ENCODE results near the gene TPCN1. TPM values are rescaled to one million over a fixed set of nuclear protein-coding genes. Genes with fewer than 3 reads are reported as not detected.
A peak's percentile ranks its signal among the peaks of the same experiment; 100 is the strongest.

TPCN1 gene
- total RNA-seq, 2 donors from 2014 or later = 18.9 to 30.8 TPM

DNA sequence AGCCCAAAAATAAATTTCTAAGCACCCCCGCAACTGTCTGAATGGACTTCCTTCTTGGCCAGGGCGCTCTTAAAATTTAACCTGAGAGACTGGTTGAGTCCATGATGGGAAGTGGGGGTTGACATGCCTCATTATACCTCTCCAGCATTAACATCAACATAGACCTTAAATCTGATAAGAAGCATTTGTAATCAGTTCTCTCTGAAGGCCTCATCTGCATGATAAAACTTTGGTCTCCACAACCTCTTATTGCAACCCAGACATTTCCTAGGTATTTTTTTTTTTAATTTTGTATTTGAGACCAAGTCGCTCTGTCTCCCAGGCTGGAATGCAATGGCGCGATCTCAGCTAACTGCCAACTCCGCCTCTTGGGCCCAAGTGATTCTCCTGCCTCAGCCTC lies 124.1 kb downstream of the TPCN1 start:
- Histone ChIP-seq H3K27me3 (ENCODE audit: control insufficient read depth, insufficient read depth, low read length, poor library complexity, severe bottlenecking) (no peaks in the 10 kb centered on the region), H3K27ac (ENCODE audit: low read depth, low read length) (no peak overlapping the region), H3K36me3 (ENCODE audit: control insufficient read depth, insufficient read depth, low read length) (no peaks in the 10 kb centered on the region), H3K9me3 (ENCODE audit: control insufficient read depth, low read length) (no peaks in the 10 kb centered on the region), H3K4me3 (ENCODE audit: low read length) (no peak overlapping the region), H3K4me1 (ENCODE audit: control insufficient read depth, insufficient read depth, low read length) (no peaks in the 10 kb centered on the region), H3K9ac (ENCODE audit: extremely low read depth, low read length, poor library complexity, severe bottlenecking) (no peak overlapping the region)
- Mint-ChIP-seq H3K4me1 (peaks cover 3% of the 10 kb centered on the region), H3K27ac (no peak overlapping the region), H3K9me3 (no peaks in the 10 kb centered on the region), H3K27me3 (ENCODE audit: insufficient read depth) (peaks cover 9% of the 10 kb centered on the region), H3K4me3 (no peak overlapping the region), H3K36me3 (ENCODE audit: low read depth) (no peaks in the 10 kb centered on the region)
- DNase-seq = no peak
- WGBS, 2 experiments (ENCODE audit: insufficient coverage in 1 of 2, insufficient read length in 1 of 2) = 88 to 96% methylated on average over 6 of the region's 6 CpGs
- TF ChIP-seq, protein P1, sequence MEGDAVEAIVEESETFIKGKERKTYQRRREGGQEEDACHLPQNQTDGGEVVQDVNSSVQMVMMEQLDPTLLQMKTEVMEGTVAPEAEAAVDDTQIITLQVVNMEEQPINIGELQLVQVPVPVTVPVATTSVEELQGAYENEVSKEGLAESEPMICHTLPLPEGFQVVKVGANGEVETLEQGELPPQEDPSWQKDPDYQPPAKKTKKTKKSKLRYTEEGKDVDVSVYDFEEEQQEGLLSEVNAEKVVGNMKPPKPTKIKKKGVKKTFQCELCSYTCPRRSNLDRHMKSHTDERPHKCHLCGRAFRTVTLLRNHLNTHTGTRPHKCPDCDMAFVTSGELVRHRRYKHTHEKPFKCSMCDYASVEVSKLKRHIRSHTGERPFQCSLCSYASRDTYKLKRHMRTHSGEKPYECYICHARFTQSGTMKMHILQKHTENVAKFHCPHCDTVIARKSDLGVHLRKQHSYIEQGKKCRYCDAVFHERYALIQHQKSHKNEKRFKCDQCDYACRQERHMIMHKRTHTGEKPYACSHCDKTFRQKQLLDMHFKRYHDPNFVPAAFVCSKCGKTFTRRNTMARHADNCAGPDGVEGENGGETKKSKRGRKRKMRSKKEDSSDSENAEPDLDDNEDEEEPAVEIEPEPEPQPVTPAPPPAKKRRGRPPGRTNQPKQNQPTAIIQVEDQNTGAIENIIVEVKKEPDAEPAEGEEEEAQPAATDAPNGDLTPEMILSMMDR (conservative IDR thresholded peaks at IDR 0.05) = no peak

DNA sequence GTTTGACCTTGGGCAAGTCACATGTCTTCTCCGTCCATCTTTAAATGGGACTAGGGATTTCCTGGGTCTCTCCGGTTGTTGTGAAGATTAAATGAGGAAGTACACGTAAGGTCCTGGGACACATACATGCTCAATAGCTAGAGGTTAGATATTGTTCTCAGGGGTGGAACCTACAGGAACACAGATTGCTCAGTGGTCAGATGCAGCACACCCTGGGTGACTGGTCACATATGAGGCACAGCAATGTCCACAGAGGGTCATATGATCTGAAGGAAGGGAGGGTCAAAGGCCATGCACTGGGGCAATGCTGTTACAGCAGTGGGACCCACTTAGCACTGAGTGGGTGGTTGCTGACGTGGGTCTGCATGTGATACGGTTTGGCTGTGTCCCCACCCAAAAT lies 125.1 kb downstream of the TPCN1 start:
- Mint-ChIP-seq H3K4me3 (no peak overlapping the region), H3K9me3 (no peaks in the 10 kb centered on the region), H3K27ac (no peak overlapping the region), H3K27me3 (ENCODE audit: insufficient read depth) (peaks cover 7% of the 10 kb centered on the region), H3K36me3 (ENCODE audit: low read depth) (no peaks in the 10 kb centered on the region), H3K4me1 (peaks cover 3% of the 10 kb centered on the region)
- no peaks in the 10 kb centered on the region for H3K4me1 ChIP-seq (ENCODE audit: control insufficient read depth, insufficient read depth, low read length)
- TF ChIP-seq, protein P1 (conservative IDR thresholded peaks at IDR 0.05) = no peak
- no peak overlapping the region for H3K4me3 ChIP-seq (ENCODE audit: low read length)
- H3K27me3 ChIP-seq (ENCODE audit: control insufficient read depth, insufficient read depth, low read length, poor library complexity, severe bottlenecking) = no peaks in the 10 kb centered on the region
- no peaks in the 10 kb centered on the region for H3K9me3 ChIP-seq (ENCODE audit: control insufficient read depth, low read length)
- H3K9ac ChIP-seq (ENCODE audit: extremely low read depth, low read length, poor library complexity, severe bottlenecking) = no peak overlapping the region
- H3K27ac ChIP-seq (ENCODE audit: low read depth, low read length) = no peak overlapping the region
- no peak for DNase-seq
- 94 to 96% methylated on average over 2 to 5 of the region's 5 CpGs for WGBS, 2 experiments (ENCODE audit: insufficient coverage in 1 of 2, insufficient read length in 1 of 2)
- H3K36me3 ChIP-seq (ENCODE audit: control insufficient read depth, insufficient read depth, low read length) = no peaks in the 10 kb centered on the region

DNA sequence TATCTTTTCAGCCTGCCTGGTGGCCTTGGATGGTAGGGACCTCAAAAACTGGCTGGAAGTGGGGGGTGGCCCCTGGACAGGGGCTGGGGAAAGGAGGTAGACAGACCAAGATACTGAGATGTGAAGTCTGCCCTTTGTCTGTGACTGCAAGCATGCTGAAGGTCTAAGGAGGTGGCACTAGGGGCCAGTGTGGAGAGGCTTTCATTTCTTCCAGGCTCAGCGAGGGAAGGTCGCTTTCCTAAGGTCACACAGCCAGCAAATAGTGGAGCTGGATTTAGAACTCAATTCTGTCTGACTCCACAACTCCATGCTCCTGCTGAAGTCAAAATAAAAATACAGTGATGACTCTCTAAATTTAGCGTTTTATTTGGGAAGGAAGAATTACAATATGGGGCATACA lies 125.8 kb downstream of the TPCN1 start:
- H3K4me1 ChIP-seq (ENCODE audit: control insufficient read depth, insufficient read depth, low read length) = no peaks in the 10 kb centered on the region
- Mint-ChIP-seq H3K36me3 (ENCODE audit: low read depth) (no peaks in the 10 kb centered on the region), H3K27me3 (ENCODE audit: insufficient read depth) (peaks cover 3% of the 10 kb centered on the region), H3K4me1 (peaks cover 3% of the 10 kb centered on the region), H3K27ac (no peak overlapping the region), H3K9me3 (no peaks in the 10 kb centered on the region), H3K4me3 (no peak overlapping the region)
- no peak overlapping the region for H3K27ac ChIP-seq (ENCODE audit: low read depth, low read length)
- H3K9me3 ChIP-seq (ENCODE audit: control insufficient read depth, low read length) = no peaks in the 10 kb centered on the region
- WGBS, 2 experiments (ENCODE audit: insufficient coverage in 1 of 2, insufficient read length in 1 of 2) = 85 to 100% methylated on average over 1 to 3 of the region's 3 CpGs
- H3K4me3 ChIP-seq (ENCODE audit: low read length) = no peak overlapping the region
- TF ChIP-seq, protein P1 (conservative IDR thresholded peaks at IDR 0.05) = peak; percentile 42
- no peak overlapping the region for H3K9ac ChIP-seq (ENCODE audit: extremely low read depth, low read length, poor library complexity, severe bottlenecking)
- no peaks in the 10 kb centered on the region for H3K36me3 ChIP-seq (ENCODE audit: control insufficient read depth, insufficient read depth, low read length)
- DNase-seq = peak; percentile 65
- no peaks in the 10 kb centered on the region for H3K27me3 ChIP-seq (ENCODE audit: control insufficient read depth, insufficient read depth, low read length, poor library complexity, severe bottlenecking)

Measured in endodermal cell (in vitro differentiated cells).